GM12875 (cell line): Measurements from ENCODE around the gene U2AF1L4.

Experiments used
- H3K4me3 ChIP-seq: one replicate; pipeline ENCODE4 v1.5.1; 2011; ENCODE audit warnings: low read depth, low read length, control low read depth
- TF ChIP-seq, protein P1 (sequence below): IDR thresholded peaks from 2 replicates; pipeline ENCODE4 v1.5.1; 2011; ENCODE audit warnings: low read depth, mild to moderate bottlenecking, control low read depth, inconsistent platforms, low read length, moderate library complexity, borderline replicate concordance; ENCODE audit not compliant: insufficient read depth

U2AF1L4 gene

GRCh38 chr19:35745328-35746086 lies at the start of gene U2AF1L4, which contains the start of gene PSENEN:
Gene U2AF1L4 (minus strand): TSS chr19:35745418. CDS start chr19:35745391, 27 bp downstream.
Gene PSENEN (plus strand): TSS chr19:35745651. CDS start chr19:35745931, 280 bp downstream.
- TF ChIP-seq, protein P1, sequence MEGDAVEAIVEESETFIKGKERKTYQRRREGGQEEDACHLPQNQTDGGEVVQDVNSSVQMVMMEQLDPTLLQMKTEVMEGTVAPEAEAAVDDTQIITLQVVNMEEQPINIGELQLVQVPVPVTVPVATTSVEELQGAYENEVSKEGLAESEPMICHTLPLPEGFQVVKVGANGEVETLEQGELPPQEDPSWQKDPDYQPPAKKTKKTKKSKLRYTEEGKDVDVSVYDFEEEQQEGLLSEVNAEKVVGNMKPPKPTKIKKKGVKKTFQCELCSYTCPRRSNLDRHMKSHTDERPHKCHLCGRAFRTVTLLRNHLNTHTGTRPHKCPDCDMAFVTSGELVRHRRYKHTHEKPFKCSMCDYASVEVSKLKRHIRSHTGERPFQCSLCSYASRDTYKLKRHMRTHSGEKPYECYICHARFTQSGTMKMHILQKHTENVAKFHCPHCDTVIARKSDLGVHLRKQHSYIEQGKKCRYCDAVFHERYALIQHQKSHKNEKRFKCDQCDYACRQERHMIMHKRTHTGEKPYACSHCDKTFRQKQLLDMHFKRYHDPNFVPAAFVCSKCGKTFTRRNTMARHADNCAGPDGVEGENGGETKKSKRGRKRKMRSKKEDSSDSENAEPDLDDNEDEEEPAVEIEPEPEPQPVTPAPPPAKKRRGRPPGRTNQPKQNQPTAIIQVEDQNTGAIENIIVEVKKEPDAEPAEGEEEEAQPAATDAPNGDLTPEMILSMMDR: no peak
- peak within 1 kb of the TSS; percentile 62 for H3K4me3 ChIP-seq

GRCh38 chr19:35793381-35794165 lies 48.4 kb upstream of the U2AF1L4 start:
- TF ChIP-seq, protein P1: no peak

GRCh38 chr19:35792888-35793287 lies 47.7 kb upstream of the U2AF1L4 start:
- H3K4me3 ChIP-seq: no peak overlapping the region
- TF ChIP-seq, protein P1: no peak

More at GRCh38 chr19:35793381-35794165, 48.4 kb upstream of the U2AF1L4 start:
- H3K4me3 ChIP-seq: no peak overlapping the region

GRCh38 chr19:35792312-35792711 lies 47.1 kb upstream of the U2AF1L4 start:
- TF ChIP-seq, protein P1: no peak
- H3K4me3 ChIP-seq: no peak overlapping the region

DNA sequence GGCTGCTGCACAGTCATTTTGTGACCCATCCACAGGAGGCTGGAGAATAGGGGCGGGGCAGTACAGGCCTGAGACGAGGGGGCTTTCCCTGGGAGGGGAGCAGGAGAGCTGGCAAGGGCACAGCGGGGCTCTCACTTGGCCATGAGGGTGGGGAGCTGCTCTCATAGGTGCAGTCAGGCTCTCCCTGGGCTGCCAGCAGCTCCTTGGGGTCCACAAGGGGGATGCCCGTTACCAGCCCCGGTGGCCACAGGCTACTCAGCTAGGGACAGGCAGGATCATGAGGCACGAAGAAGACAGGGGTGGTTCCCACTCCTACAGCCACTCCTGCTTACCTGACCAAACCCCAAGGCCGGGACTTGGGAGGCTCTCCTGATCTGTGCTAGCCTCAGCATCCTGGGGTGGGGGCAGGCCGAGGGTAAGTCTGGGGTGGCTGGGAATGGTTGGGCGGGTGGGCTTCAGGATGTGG lies 46.6 kb upstream of the U2AF1L4 start:
- no peak overlapping the region for H3K4me3 ChIP-seq
- TF ChIP-seq, protein P1: no peak

DNA sequence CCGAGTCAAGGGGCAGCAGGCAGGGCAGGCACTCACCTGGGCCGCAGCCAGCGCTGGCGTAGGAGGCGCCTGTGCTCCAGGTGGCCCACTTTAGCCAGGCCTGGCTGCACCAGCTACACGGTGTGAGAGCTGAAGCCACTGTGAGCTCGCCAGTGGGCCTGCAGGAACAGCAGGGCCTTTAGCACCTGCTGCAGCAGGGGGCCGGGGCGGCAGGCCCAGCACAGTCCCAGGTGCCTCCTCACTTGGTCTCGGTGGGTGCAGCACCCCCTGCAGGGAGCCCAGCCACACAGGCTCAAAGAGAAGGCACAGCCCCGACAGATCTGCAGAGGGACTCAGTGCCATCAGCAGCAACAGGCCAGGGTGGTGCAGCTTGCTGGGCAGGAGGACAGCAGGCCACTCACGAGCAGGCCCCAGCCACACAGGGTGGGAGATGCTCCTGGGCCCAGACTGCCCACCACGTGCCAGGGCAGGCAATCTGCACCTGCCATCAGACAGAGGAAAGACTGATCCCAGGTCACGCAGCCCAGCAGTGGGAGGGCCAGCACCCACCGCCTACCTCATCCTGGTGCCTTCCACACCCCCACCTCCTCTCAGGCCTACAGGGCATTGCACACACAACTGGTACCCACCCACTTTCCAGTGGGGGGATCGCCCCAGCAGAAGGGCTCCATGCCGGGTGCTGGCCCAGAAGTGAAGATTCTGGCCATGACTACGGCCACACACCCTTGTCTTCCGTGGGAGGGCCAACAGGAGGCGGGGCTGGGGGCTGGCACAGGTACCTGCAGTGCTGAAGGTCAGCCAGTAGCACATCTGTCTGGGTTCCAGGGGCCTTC lies 46.0 kb upstream of the U2AF1L4 start:
- no peak overlapping the region for H3K4me3 ChIP-seq
- TF ChIP-seq, protein P1: peak; percentile 35; the same call in 1 of the 2 replicates
